ENCODE data around the gene DRC3.
"Not testable (repeated sequence)": the region's sequence is repeated elsewhere in the genome, so short reads cannot be mapped to it uniquely, and the experiment has no call there.

DRC3 gene

GRCh38 chr17:17989081-17989480 is 16.4 kb downstream of the DRC3 start:
- DNase-seq (ENCODE audit: low read depth) = no peak
- TF ChIP-seq CTCF (IDR thresholded peaks at IDR 0.05; ENCODE audit: low read depth, low read length, missing control alignments) = no peak
- no peak overlapping the region for H3K4me3 ChIP-seq (ENCODE audit: low read depth, low read length)

- no peak overlapping the region for H3K4me3 ChIP-seq (ENCODE audit: low read depth, low read length)
- no peak for DNase-seq (ENCODE audit: low read depth)
- no peak for TF ChIP-seq CTCF (IDR thresholded peaks at IDR 0.05; ENCODE audit: low read depth, low read length, missing control alignments)
Observed at GRCh38 chr17:17989618-17990017, 17.0 kb downstream of the DRC3 start.

- DNase-seq (ENCODE audit: low read depth) = no peak
- H3K4me3 ChIP-seq (ENCODE audit: low read depth, low read length) = no peak overlapping the region
- no peak for TF ChIP-seq CTCF (IDR thresholded peaks at IDR 0.05; ENCODE audit: low read depth, low read length, missing control alignments)
Observed at GRCh38 chr17:17990282-17990681, 17.6 kb downstream of the DRC3 start.

GRCh38 chr17:17993366-17993765 is 20.7 kb downstream of the DRC3 start:
- no peak for TF ChIP-seq CTCF (IDR thresholded peaks at IDR 0.05; ENCODE audit: low read depth, low read length, missing control alignments)
- DNase-seq (ENCODE audit: low read depth) = no peak
- no peak overlapping the region for H3K4me3 ChIP-seq (ENCODE audit: low read depth, low read length)

- no peak for DNase-seq (ENCODE audit: low read depth)
- no peak overlapping the region for H3K4me3 ChIP-seq (ENCODE audit: low read depth, low read length)
- TF ChIP-seq CTCF (IDR thresholded peaks at IDR 0.05; ENCODE audit: low read depth, low read length, missing control alignments) = no peak
Observed at GRCh38 chr17:17993852-17994251, 21.2 kb downstream of the DRC3 start.

GRCh38 chr17:17994271-17995069 is 21.8 kb downstream of the DRC3 start:
- DNase-seq (ENCODE audit: low read depth) = no peak
- no peak overlapping the region for H3K4me3 ChIP-seq (ENCODE audit: low read depth, low read length)
- TF ChIP-seq CTCF (IDR thresholded peaks at IDR 0.05; ENCODE audit: low read depth, low read length, missing control alignments) = peak; percentile 40

- H3K4me3 ChIP-seq (ENCODE audit: low read depth, low read length); DNase-seq (ENCODE audit: low read depth): not testable (repeated sequence)
Observed at GRCh38 chr17:17995887-17996286, 23.2 kb downstream of the DRC3 start.
